Choroid plexus epithelial cell (primary cell): Measurements from ENCODE around the gene DTL.

Source experiments
- DNase-seq: peaks from one replicate; pipeline ENCODE4 v3.0.0-alpha.2; 2010; ENCODE audit warnings: low read depth
- H3K4me3 ChIP-seq: 2 replicates; pipeline ENCODE4 v1.5.1; 2011; ENCODE audit warnings: low read depth, mild to moderate bottlenecking, control low read depth, low read length, moderate library complexity
- TF ChIP-seq, protein P1 (sequence below): conservative IDR thresholded peaks from 2 replicates; pipeline ENCODE4 v1.5.1; 2011; ENCODE audit warnings: low read depth, mild to moderate bottlenecking, control low read depth, inconsistent platforms, low read length, moderate library complexity

DTL gene

DNA sequence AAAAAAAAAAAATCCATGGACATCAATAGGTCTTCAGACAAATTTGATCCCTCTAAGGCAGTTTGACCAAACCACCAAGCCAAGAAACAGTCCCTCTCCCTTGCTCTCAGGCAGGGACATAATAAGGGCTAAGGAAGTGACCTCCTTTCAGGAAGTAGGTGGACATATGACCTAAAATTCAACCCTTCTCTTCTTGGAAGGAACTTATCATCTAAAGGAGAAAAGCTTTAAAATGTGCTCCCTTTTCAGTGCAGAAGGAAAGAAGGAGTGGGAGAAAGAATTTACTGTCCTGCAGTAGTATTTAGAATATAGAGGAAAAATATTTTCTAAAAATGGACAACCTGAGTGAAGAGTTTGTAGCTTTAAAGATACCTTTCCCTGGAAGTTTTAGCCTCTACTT lies 118.1 kb downstream of the DTL start:
- DNase-seq = no peak
- TF ChIP-seq, protein P1, sequence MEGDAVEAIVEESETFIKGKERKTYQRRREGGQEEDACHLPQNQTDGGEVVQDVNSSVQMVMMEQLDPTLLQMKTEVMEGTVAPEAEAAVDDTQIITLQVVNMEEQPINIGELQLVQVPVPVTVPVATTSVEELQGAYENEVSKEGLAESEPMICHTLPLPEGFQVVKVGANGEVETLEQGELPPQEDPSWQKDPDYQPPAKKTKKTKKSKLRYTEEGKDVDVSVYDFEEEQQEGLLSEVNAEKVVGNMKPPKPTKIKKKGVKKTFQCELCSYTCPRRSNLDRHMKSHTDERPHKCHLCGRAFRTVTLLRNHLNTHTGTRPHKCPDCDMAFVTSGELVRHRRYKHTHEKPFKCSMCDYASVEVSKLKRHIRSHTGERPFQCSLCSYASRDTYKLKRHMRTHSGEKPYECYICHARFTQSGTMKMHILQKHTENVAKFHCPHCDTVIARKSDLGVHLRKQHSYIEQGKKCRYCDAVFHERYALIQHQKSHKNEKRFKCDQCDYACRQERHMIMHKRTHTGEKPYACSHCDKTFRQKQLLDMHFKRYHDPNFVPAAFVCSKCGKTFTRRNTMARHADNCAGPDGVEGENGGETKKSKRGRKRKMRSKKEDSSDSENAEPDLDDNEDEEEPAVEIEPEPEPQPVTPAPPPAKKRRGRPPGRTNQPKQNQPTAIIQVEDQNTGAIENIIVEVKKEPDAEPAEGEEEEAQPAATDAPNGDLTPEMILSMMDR = no peak
- no peak overlapping the region for H3K4me3 ChIP-seq
